OCI-LY3 (cell line): Measurements from ENCODE around the gene HAX1.
"Not testable (repeated sequence)": the region's sequence is repeated elsewhere in the genome, so short reads cannot be mapped to it uniquely, and the experiment has no call there.

Source experiments
- H2AFZ ChIP-seq: fragments of 200-600, 300-600 bp; shearing (Covaris generic); 2 replicates; pipeline ENCODE4 v1.6.0; 2014; ENCODE audit warnings: antibody characterized with exemption, low read depth, low read length
- H3K27ac ChIP-seq: fragments of 200-600, 300-600 bp; sonication (generic); 2 replicates; pipeline ENCODE4 v1.5.1; 2014; ENCODE audit warnings: mild to moderate bottlenecking, low read length, moderate library complexity, mixed read lengths
- H3K27me3 ChIP-seq: fragments of 200-600, 300-600 bp; sonication (generic); 2 replicates; pipeline ENCODE4 v1.6.1; 2014; ENCODE audit warnings: low read depth, low read length, mixed read lengths
- H3K36me3 ChIP-seq: fragments of 200-600, 300-600 bp; sonication (generic); replicated peaks from 2 replicates; pipeline ENCODE3; 2014; ENCODE audit warnings: low read depth, low read length, mixed read lengths
- H3K4me1 ChIP-seq: fragments of 300-600, 200-600 bp; sonication (generic); 2 replicates; pipeline ENCODE4 v1.6.1; 2014; ENCODE audit warnings: low read length, mixed read lengths
- H3K4me2 ChIP-seq: fragments of 200-600, 300-600 bp; sonication (generic); 2 replicates; pipeline ENCODE4 v1.6.1; 2014; ENCODE audit warnings: low read length, mixed read lengths
- H3K4me3 ChIP-seq: fragments of 300-600, 200-600 bp; sonication (generic); 2 replicates; pipeline ENCODE4 v1.5.1; 2014; ENCODE audit warnings: antibody characterized with exemption, mild to moderate bottlenecking, low read length, moderate library complexity
- H3K79me2 ChIP-seq: fragments of 300-600, 200-600 bp; shearing (Covaris generic); 2 replicates; pipeline ENCODE4 v1.6.1; 2014; ENCODE audit warnings: mild to moderate bottlenecking, low read length, mixed read lengths
- H3K9ac ChIP-seq: fragments of 300-600, 200-600 bp; shearing (Covaris generic); 2 replicates; pipeline ENCODE4 v1.6.0; 2014; ENCODE audit warnings: mild to moderate bottlenecking, low read length, moderate library complexity
- H3K9me3 ChIP-seq: fragments of 200-600, 300-600 bp; shearing (Covaris generic); 2 replicates; pipeline ENCODE4 v1.6.1; 2014; ENCODE audit warnings: low read length, mixed read lengths; ENCODE audit not compliant: insufficient read depth
- H4K20me1 ChIP-seq: fragments of 200-600, 300-600 bp; sonication (generic); 2 replicates; pipeline ENCODE4 v1.6.1; 2016; ENCODE audit warnings: low read length, mixed read lengths; ENCODE audit not compliant: insufficient read depth
- CTCF ChIP-seq: fragments of 200-600, 300-600 bp; sonication (generic); IDR thresholded peaks from 2 replicates; pipeline ENCODE4 v1.5.1; 2014; ENCODE audit warnings: antibody characterized with exemption, low read length, low read depth
- EZH2phosphoT487 ChIP-seq: fragments of 200-600 bp; shearing (Covaris generic); IDR thresholded peaks from 2 replicates; pipeline ENCODE4 v1.6.1; 2018; ENCODE audit warnings: antibody characterized with exemption, mixed run types, low read depth

The HAX1 gene

GRCh38 chr1:154313066-154313356, 40.6 kb downstream of the HAX1 start:
- Histone ChIP-seq H3K79me2 (no peaks in the 10 kb centered on the region), H3K27me3 (peaks cover under 1% of the 10 kb centered on the region; the same call in 1 of the 2 replicates), H3K9me3 (peaks cover 18% of the 10 kb centered on the region), H2AFZ (no peak overlapping the region), H4K20me1 (no peaks in the 10 kb centered on the region), H3K4me1 (no peaks in the 10 kb centered on the region), H3K36me3 (no peaks in the 10 kb centered on the region), H3K4me2 (no peak overlapping the region), H3K4me3 (no peak overlapping the region), H3K27ac (no peak overlapping the region), H3K9ac (no peak overlapping the region)
- TF ChIP-seq EZH2phosphoT487, result no peak
- no peak for TF ChIP-seq CTCF

- not testable (repeated sequence) for H3K27ac ChIP-seq, H3K9ac ChIP-seq, H2AFZ ChIP-seq, H3K4me2 ChIP-seq, H3K4me1 ChIP-seq, H3K27me3 ChIP-seq, H3K79me2 ChIP-seq, H3K4me3 ChIP-seq, H4K20me1 ChIP-seq, H3K36me3 ChIP-seq
- peaks cover 21% of the 10 kb centered on the region for H3K9me3 ChIP-seq
Measured at GRCh38 chr1:154314226-154314625, 41.8 kb downstream of the HAX1 start.

- Histone ChIP-seq H3K9ac (no peak overlapping the region), H3K4me3 (no peak overlapping the region), H3K9me3 (peaks cover 21% of the 10 kb centered on the region), H3K79me2 (no peaks in the 10 kb centered on the region), H3K4me1 (no peaks in the 10 kb centered on the region), H3K4me2 (no peak overlapping the region), H2AFZ (no peak overlapping the region), H3K27me3 (peaks cover 4% of the 10 kb centered on the region; the same call in 1 of the 2 replicates), H3K36me3 (no peaks in the 10 kb centered on the region), H4K20me1 (no peaks in the 10 kb centered on the region), H3K27ac (no peak overlapping the region)
- TF ChIP-seq CTCF (no peak), EZH2phosphoT487 (no peak)
Measured at GRCh38 chr1:154316704-154317103, 44.3 kb downstream of the HAX1 start.

GRCh38 chr1:154318386-154318785, 46.0 kb downstream of the HAX1 start:
- no peak overlapping the region for H3K4me2 ChIP-seq
- TF ChIP-seq EZH2phosphoT487 (no peak), CTCF (no peak)
- peaks cover 14% of the 10 kb centered on the region for H3K27me3 ChIP-seq
- 0 out of 2 replicates have a peak overlapping the region, but pooled peaks have one; percentile 30 for H2AFZ ChIP-seq
- H3K9ac ChIP-seq, result no peak overlapping the region
- H4K20me1 ChIP-seq, result no peaks in the 10 kb centered on the region
- H3K79me2 ChIP-seq, result no peaks in the 10 kb centered on the region
- H3K27ac ChIP-seq, result no peak overlapping the region
- no peaks in the 10 kb centered on the region for H3K36me3 ChIP-seq
- no peaks in the 10 kb centered on the region for H3K4me1 ChIP-seq
- H3K4me3 ChIP-seq, result no peak overlapping the region
- H3K9me3 ChIP-seq, result peaks cover 21% of the 10 kb centered on the region
